8988T (cell line): ENCODE data around the gene CLCA4.
"Not testable (repeated sequence)": the region's sequence is repeated elsewhere in the genome, so short reads cannot be mapped to it uniquely, and the experiment has no call there.

ENCODE experiments used
- DNase-seq: peaks from one replicate; pipeline ENCODE4 v3.0.0; 2011

The CLCA4 gene

GRCh38 chr1:86530211-86530845 is 16.6 kb upstream of the CLCA4 start:
- DNase-seq, result no peak

DNA sequence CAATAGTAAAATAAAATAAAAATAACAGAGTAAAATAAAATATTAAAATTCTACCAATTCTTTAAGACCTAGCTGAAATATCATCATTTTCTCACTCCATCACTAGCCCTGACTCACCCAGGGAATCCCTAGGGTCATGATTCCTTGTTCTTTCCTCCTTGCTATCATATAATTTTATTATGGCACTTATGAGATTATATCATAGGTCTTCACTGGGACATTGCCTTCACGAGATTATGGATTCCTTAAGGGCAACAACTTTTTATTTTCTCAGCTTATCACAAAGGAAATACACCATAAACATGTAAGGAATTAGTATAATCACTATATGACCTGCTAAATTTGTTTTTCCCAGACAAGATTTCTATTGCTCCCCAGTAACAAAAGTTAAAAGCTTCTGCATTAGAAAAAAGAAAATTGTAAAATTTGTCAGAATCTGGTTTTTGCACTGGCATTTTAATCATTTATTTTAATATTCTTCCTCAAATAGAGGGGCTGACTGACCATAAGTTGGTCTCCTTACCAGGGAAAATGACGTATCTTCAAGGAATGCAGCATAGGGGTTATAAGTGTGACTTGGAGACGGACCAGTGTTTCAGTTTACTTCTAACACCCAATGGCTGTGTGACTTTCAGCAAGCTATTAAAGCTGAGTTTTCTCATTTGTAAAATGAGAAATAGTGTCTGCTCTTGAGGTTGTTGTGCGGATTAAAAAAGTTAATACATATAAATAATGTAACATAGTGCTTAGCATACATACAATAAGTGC is 8.8 kb upstream of the CLCA4 start:
- DNase-seq, result no peak

GRCh38 chr1:86538775-86539174 is 8.1 kb upstream of the CLCA4 start:
- DNase-seq, result no peak

DNA sequence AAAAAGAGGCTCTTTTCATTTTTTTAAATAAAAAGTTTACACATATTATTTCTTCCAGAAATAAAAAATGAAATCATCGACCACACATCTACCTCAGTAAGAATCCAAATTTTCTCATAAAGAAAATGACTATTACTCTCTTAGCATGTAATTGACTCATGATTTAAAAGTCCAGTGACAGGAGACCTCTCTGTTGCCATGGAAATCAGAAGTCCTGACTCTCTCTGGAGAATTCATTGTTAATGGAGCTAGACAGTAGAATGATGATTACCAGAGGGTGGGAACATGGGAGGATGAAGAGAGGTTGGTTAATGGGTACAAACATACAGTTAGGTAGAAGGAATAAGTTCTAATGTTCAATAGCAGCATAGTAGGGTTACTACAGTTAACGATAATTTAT is 5.0 kb upstream of the CLCA4 start:
- no peak for DNase-seq

DNA sequence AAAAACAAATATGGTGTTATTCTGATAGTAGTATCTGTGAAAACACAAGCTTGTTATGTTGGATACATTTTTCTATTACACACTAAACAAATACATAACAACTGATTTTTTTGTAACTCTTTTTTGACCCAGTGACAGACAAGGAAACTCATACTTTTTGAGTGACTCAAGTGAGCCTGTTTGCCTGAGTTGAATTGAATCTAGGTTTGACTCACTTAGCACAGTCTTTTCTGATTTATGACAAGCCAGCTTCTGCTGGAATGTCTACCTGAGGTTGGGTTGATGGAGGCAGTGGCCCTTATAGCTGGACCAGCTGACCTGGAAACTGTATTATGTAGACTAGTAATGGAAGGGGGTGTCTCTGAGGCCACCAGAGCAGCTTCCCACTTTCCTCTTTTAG is 4.2 kb upstream of the CLCA4 start:
- DNase-seq, result no peak

DNA sequence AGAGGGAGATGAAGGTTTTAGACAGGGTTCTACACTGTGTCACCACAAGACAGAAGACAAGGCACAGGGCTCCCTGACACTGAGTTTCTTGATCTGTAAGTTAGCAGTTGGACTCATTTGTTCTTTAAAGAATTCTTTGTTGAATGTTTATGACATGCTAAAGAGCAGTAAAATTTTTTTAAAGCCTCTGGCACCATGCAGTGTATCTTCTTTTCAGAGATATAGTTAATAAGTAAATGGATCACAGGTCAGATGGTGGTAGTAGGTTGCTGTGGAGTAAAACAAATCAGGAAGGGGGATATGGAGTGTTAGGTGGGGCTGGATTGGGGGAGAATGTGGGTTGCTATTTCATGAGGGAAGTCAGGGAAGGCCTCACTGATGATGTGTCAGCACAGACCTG is 2.0 kb downstream of the CLCA4 start:
- DNase-seq, result no peak

DNA sequence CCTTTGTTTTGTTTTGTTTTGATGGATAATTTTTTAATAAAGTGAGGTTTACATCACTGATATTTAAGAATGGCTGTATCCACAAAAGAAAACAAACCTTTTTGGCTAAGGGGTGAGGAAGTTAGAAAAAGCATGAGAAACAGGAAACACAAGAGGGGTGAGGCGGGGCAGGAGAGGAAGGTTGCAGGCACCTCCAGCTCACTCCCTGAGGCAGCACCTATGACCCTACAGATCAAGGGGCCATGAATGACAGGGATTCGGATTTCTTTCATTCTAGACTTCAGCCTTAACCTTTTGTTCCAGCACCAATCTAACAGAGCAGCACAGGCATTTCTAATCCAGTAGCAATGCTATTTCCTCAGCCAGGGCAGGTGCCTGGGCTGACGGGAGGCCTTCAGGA is 4.4 kb downstream of the CLCA4 start:
- DNase-seq, result no peak

DNA sequence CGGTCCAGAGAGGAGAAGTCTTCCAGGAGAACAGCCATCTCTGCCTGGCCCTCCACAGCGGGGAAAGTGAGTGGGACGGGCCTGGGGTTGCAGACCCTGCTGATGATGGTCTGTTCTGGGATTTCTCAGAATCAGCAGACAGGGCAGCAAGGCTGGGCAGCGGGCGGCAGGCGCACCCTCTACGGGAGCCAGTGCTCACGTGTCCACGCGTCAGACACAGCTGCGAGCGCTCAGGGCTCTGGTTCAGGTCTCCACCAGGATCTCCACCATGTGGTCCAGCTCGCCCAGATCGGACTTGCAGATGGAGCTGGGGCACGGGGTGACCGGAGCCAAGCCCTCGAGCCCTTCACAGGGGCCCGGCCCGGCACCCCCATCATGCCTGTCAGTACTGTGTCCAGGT is 5.5 kb downstream of the CLCA4 start:
- no peak for DNase-seq

DNA sequence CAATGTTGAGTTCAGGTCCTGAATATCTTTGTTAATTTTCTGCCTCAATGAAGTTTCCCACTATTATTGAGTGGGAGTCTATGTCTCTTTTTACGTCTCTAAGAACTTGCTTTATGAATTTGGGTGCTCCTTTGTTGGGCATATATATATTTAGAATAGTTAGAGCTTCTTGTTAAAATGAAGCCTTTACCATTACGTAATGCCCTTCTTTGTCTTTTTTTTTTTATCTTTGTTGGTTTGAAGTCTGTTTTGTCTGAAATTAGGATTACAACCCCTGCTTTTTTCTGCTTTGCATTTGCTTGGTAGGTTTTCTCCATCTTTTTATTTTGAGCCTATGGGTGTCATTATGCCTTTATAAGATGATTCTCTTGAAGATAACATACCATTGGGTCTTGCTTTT is 10.9 kb downstream of the CLCA4 start:
- no peak for DNase-seq

DNA sequence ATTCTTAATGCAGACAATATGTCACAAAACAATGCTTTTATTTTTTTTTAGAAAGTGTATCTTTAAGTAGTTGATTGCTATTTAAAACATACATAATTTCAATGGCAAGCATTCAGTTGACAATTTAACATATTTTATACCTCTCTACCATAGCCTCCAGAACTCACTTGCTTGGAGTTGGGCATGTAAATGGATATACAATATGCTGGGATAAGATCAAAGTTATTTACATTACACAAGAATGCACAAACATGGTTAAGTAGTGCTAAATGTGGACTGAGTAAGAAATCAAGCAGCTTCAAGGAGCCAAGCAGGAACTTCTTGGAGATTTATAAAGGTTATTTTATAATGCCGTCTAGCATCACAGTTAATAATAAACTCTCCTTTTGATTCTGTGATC is 17.0 kb downstream of the CLCA4 start:
- DNase-seq, result no peak

DNA sequence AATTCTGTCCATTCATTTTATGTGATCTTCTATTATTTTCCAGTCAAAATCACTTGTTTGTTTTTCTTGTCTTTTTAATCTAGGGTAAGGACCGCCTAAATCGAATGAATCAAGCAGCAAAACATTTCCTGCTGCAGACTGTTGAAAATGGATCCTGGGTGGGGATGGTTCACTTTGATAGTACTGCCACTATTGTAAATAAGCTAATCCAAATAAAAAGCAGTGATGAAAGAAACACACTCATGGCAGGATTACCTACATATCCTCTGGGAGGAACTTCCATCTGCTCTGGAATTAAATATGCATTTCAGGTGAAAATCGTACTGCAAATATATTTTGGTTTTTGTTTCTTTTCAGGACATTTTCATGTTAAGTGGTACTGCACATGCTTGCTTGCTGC is 20.5 kb downstream of the CLCA4 start:
- DNase-seq, result no peak

- DNase-seq, result no peak
Observed at GRCh38 chr1:86567878-86568277, 21.0 kb downstream of the CLCA4 start.

DNA sequence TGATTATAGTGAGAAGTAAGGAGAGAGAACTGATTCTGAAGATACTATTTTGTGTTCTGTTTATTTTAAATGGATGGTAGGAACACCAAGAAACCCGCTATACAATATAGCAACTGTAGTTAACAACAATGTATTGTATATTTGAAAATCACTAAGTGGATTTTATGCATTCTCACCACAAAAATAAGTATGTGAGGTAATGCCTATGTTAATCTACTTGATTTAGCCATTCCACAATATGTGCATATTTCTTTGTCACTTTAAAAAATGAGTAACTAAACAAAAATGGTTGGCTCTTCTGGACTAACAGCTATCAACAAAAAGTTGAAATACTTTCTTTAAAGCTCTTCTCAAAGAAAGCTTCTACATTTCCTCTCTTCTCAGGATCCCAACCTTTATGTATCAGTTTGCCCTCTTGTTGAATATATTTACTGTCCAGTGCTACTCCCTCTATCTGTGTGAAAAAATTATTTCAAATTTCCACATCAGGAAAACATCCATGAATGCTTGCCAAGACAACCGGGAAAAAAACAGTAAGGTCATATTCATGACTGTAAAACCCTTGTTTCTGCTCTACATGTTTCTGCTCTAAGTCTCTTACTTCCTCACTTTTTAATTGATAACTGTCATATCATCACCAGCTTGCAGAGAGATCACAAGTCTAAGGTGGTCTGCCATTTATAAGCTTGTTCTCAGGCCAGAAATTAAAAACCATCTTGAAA is 27.0 kb downstream of the CLCA4 start:
- no peak for DNase-seq

GRCh38 chr1:86581231-86581630 is 34.4 kb downstream of the CLCA4 start:
- no peak for DNase-seq

GRCh38 chr1:86582161-86582560 is 35.3 kb downstream of the CLCA4 start:
- DNase-seq, result no peak

DNA sequence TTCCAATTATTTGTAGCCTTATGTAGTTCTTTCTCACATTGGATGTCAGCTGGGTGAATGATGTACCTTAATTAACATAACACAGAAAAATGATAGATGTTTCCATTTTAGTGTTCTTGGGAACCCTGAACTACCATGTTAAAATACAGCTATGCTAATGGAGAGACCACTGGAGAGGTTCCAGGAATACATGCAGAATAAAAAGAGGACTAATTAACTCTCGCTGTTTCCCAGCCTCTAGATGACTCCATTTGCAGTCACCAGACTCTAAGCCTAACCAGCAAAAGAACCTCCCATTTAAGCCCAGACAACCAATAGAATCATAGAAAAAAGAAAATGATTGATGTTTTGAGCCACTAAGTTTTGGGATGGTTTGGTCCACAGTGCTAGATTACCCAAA is 36.2 kb downstream of the CLCA4 start:
- DNase-seq, result no peak

DNA sequence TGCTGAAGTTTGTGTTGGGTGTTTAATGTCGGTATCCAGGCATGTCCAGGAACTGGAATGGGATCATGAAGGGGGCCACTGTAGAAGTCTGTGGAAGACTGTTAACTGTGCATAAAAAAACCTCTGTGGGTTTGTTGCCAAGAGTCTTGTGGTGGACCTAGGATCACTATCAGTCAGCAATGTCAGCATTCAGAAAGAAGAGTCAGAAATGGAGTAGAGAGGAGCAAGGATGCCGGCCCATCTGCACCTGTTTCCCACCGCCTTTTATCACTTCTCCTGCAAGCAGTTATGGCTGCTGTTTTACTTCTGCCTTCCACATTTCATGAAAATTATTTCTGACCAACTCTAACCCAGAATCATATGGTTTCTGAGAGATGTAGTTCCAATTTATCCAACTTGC is 36.7 kb downstream of the CLCA4 start:
- DNase-seq, result no peak

DNA sequence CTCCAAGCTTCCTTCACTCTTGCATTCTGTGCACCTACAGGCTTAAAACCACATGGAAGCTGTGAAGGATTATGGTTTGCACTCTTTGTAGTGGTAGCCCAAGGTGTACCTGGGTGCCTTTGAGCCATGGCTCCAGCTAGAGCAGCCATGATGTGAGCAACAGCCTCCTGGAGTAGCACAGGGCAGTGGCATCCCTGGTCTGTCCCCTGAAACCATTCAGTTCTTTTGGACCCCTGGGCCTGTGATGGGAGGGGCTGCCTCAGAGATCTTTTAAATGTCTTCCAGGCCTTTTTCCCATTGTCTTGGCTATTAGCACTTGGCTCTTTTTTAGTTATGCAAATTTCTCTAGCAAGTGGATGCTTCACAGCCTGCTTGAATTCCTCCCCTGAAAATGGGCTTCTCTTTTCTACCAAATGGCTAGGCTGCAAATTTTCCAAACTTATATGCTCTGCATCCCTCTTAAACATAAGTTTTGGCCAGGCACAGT is 47.4 kb downstream of the CLCA4 start:
- DNase-seq, result no peak

GRCh38 chr1:86596224-86596623 is 49.3 kb downstream of the CLCA4 start:
- no peak for DNase-seq

DNA sequence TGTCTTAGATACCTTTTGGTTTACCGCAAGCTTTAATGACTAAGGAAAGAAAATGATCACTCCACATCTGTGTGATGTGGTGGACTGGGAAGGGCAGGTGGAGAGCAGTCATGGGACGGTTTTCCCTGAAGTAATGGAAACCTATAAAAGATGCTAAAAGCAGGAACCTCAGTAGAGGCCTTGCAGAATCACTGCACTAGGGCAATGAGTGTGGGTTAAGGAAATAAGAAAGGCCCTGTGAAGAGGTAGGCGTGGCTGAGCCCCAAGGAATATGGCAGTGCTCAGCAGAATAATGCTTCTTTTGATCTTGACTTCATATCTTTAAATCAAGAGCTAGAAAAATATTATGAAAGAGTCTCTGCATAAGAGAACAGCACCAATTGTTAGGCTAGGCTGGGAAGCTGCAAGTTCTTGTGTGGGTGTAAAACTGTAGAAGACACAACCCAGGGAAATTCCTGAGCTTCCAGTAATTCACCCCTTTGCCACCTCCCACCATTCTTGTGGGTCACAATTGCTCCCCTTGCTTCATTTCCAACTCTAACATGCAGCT is 49.9 kb downstream of the CLCA4 start:
- DNase-seq, result no peak

GRCh38 chr1:86606080-86606479 is 59.2 kb downstream of the CLCA4 start:
- DNase-seq, result not testable (repeated sequence)

DNA sequence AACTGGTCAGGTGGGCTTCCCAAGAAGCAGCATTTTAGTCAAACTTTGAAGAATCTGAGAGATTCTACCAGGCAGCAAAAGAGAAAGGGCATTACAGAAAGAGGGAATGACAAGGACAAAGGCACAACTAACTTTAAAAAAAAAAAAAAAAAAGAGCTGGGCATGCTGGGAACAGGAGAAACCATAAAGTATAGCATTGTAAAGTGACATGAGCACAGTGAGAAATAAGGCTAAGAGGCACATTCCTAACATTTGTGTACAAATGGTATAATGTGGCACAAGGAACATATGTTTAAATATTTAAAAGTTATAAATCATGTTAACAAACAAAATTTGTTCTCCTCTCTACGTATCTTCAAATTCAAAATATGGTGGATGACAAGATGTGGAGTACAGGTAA is 69.6 kb downstream of the CLCA4 start:
- DNase-seq, result no peak

DNA sequence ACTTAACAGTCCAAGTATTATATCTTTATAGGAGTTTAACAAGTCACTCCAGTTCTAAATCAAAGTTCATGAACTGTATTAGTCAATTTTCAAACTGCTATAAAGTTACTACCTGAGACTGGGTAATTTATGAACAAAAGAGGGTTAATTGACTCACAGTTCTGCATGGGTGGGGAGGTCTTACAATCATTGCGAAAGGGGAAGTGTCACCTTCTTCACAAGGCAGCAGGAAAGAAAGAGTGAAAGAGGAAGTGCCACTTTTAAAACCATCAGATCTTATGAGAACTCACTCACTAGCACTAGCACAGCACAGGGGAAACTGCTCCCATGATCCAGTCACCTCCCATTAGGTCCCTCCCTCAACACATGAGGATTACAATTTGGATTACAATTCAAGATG is 70.0 kb downstream of the CLCA4 start:
- DNase-seq, result no peak

DNA sequence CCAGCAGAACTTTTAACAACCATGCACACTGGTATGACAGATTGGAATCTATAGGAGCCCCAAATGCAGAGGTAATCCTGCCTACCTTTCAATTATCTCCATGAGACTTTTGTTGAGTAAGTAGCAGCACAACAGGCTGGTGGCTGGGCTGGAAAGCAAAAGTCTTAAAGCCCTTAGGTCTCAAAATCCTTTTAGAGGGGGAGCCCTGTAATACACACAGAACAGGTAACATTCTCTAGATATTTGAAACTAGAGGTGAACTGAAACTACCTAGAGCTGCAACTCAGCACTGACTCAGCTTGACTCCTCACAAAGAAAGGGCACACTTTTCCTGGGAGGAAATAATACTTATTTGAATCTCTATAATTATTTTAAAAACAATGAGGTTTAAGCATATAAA is 71.5 kb downstream of the CLCA4 start:
- DNase-seq, result no peak
